BJ (cell line): Measurements from ENCODE around the gene NBEAL2. TPM values are rescaled to one million over a fixed set of nuclear protein-coding genes. Genes with fewer than 3 reads are reported as not detected.

ENCODE experiments used
- CTCF ChIA-PET: fragments of 350-600 bp; formaldehyde crosslinking; extraction: SDS; loops from one replicate; lab custom pipeline; 2021; ENCODE audit warnings: antibody characterized with exemption, inconsistent platforms; lab: Yijun Ruan, JAX
- POLR2A ChIA-PET: fragments of 300-600 bp; sonication (Branson Sonifier 250); formaldehyde crosslinking; extraction: SDS; loops from one replicate; lab custom pipeline; 2021; ENCODE audit warnings: antibody characterized with exemption; lab: Charles Lee
- DNase-seq: peaks from one replicate; pipeline ENCODE4 v3.0.0-alpha.2; 2011; ENCODE audit warnings: low read depth
- H3K27me3 ChIP-seq: 2 replicates; pipeline ENCODE4 v1.6.0; 2011; ENCODE audit warnings: low read length; ENCODE audit not compliant: control insufficient read depth, insufficient read depth
- H3K36me3 ChIP-seq: 2 replicates; pipeline ENCODE4 v1.5.1; 2011; ENCODE audit warnings: low read length; ENCODE audit not compliant: control insufficient read depth, insufficient read depth
- H3K4me3 ChIP-seq: 2 replicates; pipeline ENCODE4 v1.5.1; 2011; ENCODE audit warnings: low read depth, mild to moderate bottlenecking, control low read depth, low read length
- polyA plus RNA-seq: library from polyadenylated mRNA; depleted of rRNA; stranded (reverse); fragments of >200 nt; gene quantifications from 2 replicates; pipeline ENCODE4 v1.2.3, GENCODE V29; 2011
- TF ChIP-seq, protein P1 (sequence below): IDR thresholded peaks from 2 replicates; pipeline ENCODE4 v1.5.1; 2011; ENCODE audit warnings: low read depth, mild to moderate bottlenecking, control low read depth, inconsistent platforms, low read length, moderate library complexity; ENCODE audit not compliant: insufficient read depth

Gene NBEAL2
- polyA plus RNA-seq, 1 experiment, result 5.1 TPM

DNA sequence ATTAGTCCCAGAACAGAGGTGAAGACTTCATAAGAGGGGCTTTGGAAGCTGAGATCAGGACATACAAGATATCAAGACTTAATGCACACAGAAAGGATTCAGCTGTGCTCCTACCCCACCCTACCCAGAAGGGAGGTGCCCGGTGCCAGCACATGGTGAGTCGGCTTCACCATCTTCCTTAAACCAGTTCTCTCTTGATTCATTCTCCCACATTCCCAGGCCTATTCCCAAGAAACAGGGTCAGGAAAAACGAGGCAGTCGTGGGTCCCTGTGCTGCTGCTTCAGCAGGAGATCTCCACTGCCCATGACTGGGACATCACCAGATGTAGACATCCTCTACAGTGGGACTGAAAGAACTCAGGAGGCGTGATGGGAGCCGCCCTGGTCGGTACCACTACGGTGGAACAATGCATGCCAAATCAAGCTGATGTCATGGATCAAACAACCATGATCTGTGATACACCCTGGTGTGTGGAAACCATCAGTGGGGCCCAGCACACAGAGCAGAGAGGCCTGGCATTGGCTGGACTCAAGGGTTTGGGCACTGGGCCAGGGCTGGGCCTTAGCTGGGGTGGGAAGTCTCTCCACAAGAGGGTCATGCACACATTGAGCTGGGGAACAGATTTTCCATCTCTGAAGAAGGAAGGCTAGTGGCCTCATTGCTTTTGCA lies 44.8 kb upstream of the NBEAL2 start:
- ChIA-PET POLR2A (no interaction called here), CTCF (interaction anchor here (0.6 to 4.9 kb wide), 7 partner anchors 11 to 376 kb away, joined by 3 to 47 read pairs (median 3); no protein-coding TSS in a partner anchor)
- no peaks in the 10 kb centered on the region for H3K27me3 ChIP-seq
- peaks cover 6% of the 10 kb centered on the region; the same call in 1 of the 2 replicates for H3K36me3 ChIP-seq
- H3K4me3 ChIP-seq, result no peak overlapping the region
- TF ChIP-seq, protein P1, sequence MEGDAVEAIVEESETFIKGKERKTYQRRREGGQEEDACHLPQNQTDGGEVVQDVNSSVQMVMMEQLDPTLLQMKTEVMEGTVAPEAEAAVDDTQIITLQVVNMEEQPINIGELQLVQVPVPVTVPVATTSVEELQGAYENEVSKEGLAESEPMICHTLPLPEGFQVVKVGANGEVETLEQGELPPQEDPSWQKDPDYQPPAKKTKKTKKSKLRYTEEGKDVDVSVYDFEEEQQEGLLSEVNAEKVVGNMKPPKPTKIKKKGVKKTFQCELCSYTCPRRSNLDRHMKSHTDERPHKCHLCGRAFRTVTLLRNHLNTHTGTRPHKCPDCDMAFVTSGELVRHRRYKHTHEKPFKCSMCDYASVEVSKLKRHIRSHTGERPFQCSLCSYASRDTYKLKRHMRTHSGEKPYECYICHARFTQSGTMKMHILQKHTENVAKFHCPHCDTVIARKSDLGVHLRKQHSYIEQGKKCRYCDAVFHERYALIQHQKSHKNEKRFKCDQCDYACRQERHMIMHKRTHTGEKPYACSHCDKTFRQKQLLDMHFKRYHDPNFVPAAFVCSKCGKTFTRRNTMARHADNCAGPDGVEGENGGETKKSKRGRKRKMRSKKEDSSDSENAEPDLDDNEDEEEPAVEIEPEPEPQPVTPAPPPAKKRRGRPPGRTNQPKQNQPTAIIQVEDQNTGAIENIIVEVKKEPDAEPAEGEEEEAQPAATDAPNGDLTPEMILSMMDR, result no peak
- no peak for DNase-seq

DNA sequence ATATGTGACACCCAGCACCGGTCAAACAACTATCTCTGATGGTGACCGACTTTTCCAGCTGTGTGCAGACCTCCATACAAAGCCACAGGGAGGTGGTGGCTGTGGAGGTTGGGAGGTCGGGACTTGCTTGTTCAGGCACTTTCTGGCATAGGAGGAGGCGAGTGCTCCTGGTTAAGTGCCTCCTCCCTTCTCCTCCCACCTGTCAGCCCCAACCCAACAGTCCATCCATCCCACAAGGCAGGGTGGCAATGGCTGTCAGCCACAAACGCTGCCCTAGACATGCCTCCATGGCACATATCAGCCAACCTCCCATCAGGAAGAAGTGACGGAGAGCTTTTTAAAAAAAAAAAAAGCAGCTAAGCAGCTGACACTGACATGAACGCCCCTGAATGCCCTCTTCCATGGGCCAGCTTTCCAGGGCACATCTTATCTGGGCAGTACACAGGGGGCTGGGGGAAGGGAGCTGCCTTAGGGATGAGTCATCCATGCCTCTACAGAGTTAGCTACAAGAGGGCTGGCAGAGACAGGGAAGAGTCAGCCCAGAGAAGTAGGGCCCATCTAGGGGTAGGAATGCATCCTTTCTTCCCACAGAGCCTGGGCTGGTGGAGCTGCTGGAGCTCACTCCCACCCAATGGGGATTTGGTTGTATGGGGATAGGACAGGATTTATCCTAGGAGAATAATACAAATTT lies 44.2 kb upstream of the NBEAL2 start:
- Histone ChIP-seq H3K4me3 (no peak overlapping the region), H3K27me3 (no peaks in the 10 kb centered on the region), H3K36me3 (peaks cover 7% of the 10 kb centered on the region)
- ChIA-PET CTCF (interaction anchor here (0.6 to 4.9 kb wide), 17 partner anchors 9 to 377 kb away, joined by 3 to 47 read pairs (median 4); partner anchors contain the start of gene CCDC12), POLR2A (interaction anchor here (0.6 to 0.8 kb wide), 3 partner anchors 32 to 97 kb away, joined by 3 to 5 read pairs (median 3); no protein-coding TSS in a partner anchor)
- DNase-seq, result peak; percentile 75
- TF ChIP-seq, protein P1, result peak; percentile 94

DNA sequence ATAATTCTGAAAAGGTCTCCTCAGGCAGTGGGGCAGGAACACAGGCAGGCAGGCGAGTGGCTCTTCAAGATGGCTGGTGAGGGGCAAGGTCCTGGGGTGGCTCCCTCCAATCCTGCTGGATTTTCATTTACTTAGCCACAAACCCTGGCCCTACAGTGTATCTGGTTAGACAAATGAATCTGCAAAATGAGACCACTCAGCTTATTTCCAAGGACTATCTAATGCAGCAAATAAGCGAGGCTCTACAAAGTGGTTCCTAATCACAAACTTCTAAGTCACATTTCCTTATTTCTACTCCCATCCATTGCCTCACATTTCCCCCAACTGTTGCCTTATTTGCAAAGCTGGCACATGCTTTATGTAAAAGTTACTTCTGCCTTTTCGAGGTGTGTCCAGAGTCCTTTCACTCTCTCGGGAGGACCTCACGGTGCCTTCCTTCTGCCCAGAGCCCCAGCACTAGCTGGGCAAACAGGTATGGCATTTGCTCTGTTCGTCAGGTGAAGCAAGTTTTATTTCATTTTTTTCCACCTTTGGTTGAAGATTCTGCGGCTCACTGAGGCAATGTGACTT lies 43.4 kb upstream of the NBEAL2 start:
- no peak overlapping the region for H3K4me3 ChIP-seq
- no peak for DNase-seq
- H3K36me3 ChIP-seq, result peaks cover 13% of the 10 kb centered on the region
- TF ChIP-seq, protein P1, result no peak
- no peaks in the 10 kb centered on the region for H3K27me3 ChIP-seq
- ChIA-PET POLR2A (interaction anchor here (0.6 to 0.8 kb wide), 3 partner anchors 31 to 96 kb away, joined by 3 to 5 read pairs (median 3); no protein-coding TSS in a partner anchor), CTCF (interaction anchor here (0.8 to 4.9 kb wide), 16 partner anchors 8 to 445 kb away, joined by 3 to 47 read pairs (median 4); partner anchors contain the start of genes CCDC12 and PTPN23)

DNA sequence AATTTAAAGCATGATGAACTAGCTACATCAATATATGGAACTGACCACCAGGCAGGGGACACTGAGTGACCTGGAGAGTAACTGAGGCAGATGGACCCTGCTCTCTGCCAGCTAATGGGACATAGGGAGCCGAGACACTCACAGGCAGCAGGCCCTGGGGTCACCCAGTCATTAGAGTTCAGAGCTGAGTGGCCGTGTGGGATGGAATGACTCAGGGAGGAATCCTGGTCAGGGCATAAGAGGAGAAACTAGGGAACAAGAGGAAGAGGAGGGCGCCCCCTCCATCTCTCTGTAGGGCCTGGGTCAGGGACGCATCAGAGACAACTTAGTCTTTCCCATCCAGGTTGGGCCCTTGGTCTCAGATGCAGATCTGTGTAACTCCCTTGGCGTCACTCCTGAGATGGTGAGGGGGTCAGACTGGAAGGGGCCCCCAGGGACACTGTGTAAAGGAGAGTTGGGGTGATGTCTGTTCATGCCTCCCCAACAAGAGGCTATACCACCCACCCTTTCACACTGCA lies 42.7 kb upstream of the NBEAL2 start:
- TF ChIP-seq, protein P1, result no peak
- Histone ChIP-seq H3K36me3 (peaks cover 13% of the 10 kb centered on the region), H3K4me3 (no peak overlapping the region), H3K27me3 (no peaks in the 10 kb centered on the region)
- CTCF ChIA-PET, result interaction anchor here (0.6 to 4.9 kb wide), 7 partner anchors 14 to 451 kb away, joined by 3 to 47 read pairs (median 5); partner anchors contain the start of genes CCDC12 and PTPN23
- DNase-seq, result no peak
- POLR2A ChIA-PET, result interaction anchor here (0.5 kb wide), 1 partner anchor 40 kb away, joined by 3 read pairs; no protein-coding TSS in a partner anchor
